H4 (cell line): ENCODE measurements around the gene TRIM36. TPM values are rescaled to one million over a fixed set of nuclear protein-coding genes. Genes with fewer than 3 reads are reported as not detected.

ENCODE experiments used
- DNase-seq: peaks from one replicate; pipeline ENCODE4 v3.0.0-alpha.2; 2015; ENCODE audit warnings: low spot score
- total RNA-seq: library from RNA; depleted of rRNA; stranded (reverse); fragments of >200 nt; shearing (Covaris generic); gene quantifications from 2 replicates; pipeline ENCODE4 v1.2.3, GENCODE V29; 2014; rRNA removed

The TRIM36 gene, protein sequence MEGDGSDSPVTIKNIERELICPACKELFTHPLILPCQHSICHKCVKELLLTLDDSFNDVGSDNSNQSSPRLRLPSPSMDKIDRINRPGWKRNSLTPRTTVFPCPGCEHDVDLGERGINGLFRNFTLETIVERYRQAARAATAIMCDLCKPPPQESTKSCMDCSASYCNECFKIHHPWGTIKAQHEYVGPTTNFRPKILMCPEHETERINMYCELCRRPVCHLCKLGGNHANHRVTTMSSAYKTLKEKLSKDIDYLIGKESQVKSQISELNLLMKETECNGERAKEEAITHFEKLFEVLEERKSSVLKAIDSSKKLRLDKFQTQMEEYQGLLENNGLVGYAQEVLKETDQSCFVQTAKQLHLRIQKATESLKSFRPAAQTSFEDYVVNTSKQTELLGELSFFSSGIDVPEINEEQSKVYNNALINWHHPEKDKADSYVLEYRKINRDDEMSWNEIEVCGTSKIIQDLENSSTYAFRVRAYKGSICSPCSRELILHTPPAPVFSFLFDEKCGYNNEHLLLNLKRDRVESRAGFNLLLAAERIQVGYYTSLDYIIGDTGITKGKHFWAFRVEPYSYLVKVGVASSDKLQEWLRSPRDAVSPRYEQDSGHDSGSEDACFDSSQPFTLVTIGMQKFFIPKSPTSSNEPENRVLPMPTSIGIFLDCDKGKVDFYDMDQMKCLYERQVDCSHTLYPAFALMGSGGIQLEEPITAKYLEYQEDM
- 7.5 and 20.0 TPM in 2 replicates for total RNA-seq

DNA sequence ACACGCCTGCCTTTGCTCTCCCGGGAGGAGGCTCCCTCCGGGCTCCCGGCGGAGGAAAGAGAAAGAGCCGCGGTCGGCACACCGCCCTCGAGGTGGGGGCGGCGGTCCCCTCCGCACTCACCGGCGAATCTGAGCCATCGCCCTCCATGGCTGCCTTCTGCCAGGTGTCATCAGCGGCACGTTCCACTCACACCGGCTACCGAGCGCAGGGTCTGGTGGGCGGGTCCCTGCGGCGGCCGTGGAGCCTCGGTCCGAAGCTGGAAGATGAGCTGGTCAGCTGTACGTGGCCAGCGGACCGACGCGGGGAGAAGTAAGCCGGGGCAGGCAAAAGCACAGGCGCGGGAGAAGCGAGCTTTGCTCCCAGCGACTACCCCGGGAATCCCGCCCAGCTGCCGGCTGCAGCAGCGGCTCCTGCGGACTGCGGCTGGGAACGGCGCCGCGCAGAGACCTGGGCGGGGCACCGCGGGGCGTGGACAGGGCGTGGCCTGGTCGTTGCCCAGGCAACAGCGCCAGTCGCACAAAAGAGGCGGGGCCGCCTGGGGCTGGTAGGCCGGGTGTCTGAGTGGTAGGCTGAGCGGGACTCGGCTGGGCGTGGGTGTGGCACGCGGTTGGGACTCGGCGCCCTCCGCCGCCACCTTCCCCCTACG lies at the start of gene TRIM36:
TSS of gene TRIM36 (minus strand) at position 422 of the 647 bp plus-strand sequence. CDS start at position 148, 274 bp downstream.
- DNase-seq, result peak; percentile 94

DNA sequence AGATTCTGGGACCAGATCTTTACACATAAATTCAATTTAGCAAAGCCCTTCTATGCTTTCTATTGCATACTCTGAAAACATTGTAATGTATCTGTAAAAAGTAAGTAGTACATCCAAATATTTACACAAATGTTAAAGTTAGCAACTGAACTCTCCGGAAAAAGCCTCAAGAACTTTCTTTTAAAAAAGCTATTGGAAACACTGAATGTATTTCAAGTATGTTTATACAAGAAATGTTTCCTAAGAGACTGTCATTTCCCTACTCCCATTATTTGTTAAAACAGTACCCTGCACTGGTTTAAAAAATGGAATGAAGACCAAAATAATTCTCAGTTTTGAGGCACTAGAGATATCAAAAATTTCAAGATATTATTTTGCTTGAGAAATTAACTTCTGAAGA lies 44.8 kb upstream of the TRIM36 start:
- no peak for DNase-seq

DNA sequence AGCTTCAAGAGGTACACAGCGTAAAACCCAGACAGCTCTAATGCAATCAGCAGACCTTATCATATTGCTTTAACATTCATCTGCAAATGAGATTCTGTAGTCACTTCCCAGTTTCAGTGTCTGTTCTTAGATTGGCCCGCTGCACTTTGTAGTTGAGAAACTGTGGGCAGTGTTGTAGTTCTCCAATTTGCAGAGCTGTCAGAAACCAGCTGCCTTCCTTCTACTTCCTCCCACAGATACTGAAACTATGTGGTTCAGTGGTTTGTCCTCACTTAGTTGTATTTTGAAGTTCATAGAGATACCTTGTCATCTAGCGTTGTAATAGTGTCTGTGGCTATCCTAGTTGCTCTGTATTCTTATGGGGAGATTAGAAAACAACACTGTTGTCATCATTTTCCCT lies 39.6 kb upstream of the TRIM36 start:
- no peak for DNase-seq

DNA sequence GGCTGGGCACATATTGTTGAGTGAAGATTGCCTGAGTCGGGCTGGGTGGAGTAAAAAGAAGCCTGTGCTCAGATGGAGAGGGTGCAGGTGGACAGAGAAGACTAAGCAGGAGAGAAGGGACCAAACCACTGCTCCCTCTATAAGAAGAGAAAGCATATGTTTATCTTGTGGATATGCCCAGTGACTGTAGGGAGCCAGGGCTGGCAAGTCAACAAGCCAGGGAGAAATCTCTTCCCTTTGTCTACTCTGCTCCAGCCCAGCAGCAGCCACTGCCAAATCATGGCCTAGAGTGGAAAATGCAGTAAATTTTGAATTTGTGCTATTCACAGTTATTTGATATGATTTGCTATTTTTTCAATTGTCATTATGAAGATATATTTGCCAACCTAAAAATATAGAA lies 33.2 kb upstream of the TRIM36 start:
- DNase-seq, result no peak

DNA sequence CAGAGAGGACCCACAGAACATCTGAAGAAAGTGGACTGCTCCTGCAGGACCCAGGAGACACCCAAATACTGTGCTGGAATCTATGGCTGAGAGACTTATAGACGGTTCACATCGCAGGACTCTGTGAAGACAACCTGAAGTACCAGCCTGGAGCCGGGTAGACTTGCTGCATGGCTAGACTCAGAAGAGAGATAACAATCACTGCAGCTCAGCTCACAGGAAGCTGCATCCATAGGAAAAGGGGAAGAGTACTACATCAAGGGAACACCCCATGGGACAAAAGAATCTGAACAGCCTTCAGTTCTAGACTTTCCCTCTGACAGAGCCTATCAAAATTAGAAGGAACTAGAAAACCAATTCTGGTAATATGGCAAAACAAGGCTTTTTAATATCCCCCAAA lies 26.5 kb upstream of the TRIM36 start:
- DNase-seq, result no peak

DNA sequence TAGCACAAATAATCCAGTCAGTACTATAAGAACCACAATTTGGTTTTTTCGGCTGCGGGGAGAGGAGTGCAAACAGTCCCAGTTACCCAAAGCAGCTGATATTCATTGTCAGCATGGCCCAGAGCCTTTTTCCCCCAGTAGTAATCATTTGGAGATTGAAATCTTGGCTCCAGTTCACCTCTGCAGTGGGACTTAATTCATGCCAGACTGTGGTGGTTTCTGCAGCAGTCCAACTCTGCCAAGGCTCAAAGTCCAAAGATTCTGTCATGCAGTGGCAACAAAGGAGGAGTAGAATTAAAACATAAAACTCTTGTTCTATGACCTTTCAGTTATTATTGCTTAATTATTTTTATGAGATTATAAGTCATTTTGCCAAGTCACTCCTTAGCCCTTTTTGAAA lies 25.0 kb upstream of the TRIM36 start:
- no peak for DNase-seq

DNA sequence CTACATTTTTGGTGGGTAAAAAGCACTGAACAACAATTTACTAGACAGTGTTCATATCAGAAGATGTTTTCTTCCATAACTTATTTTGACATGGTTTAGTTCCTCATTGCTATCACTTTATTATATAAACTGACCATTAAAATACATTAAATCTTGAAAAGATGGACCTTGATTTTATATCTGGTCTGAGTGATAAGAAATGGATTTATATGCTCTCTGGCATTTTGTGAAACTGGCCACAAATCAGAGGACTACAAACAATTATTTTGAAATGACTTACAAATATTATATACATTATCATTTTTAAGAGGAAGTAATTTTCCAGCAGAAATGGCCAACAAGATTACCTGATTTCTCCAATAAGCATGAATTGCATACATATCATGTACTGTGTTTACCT lies 23.6 kb upstream of the TRIM36 start:
- DNase-seq, result no peak

DNA sequence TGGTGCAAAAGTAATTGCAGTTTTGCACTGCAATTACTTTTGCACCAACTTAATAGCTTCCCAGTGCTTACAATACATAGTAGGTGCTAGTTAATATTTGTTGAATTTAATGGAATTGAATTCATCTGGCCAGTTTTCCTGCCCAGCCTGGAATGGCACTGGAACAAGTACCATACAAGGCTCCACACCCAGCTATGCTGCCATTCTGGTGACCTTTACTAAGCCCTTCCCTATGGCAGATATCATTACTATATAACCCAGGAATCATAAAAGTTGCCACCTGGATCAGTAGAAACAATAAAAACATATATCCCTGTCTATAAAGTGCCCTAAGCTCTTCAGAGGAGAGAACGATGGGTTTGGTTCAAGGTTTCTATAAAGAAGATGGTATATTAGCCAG lies 22.4 kb upstream of the TRIM36 start:
- DNase-seq, result no peak

DNA sequence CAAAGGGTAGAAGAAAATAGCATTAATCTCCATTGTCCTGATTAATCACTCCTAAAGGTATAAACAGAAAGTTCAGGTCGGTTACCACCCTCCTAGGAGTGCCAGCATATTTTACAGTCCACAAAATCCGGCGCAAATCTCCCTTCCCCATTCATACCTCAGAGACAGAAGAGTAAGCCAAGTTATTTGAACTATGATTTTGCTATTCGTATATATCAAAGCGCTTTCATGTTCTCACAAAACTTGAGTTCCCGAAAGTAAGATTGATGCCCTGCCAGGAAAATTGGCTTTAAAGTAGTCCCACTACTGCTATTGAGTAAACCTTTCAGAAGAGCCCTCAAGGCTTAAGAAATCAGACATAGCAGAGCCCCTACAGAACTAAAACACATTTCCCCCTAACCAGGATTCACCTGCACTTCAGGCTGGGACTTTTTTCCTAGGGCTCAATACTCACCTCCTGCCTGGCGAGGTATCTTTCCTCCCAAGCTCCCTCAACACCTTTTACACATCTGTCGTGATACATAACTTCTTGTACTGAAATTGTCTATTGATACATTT lies 21.8 kb upstream of the TRIM36 start:
- DNase-seq, result no peak

DNA sequence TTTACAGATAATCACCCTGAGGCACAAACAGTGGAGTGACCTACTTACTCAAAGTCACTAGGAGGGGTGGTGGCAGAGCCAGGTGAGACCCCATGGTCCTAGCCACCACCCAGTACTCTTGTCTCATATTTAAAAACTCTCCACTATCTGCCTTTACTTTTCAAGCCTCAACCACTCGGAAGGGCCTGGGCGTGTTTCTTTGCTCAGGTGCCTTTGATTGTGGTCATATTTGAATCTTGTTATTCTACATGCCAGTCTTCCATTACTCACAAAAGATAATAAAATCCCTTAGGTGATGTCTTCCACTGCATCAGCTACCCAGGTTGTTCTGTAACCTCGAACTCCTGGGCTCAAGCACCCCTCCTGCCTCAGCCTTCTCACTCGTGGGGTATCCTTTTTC lies 20.7 kb upstream of the TRIM36 start:
- no peak for DNase-seq

DNA sequence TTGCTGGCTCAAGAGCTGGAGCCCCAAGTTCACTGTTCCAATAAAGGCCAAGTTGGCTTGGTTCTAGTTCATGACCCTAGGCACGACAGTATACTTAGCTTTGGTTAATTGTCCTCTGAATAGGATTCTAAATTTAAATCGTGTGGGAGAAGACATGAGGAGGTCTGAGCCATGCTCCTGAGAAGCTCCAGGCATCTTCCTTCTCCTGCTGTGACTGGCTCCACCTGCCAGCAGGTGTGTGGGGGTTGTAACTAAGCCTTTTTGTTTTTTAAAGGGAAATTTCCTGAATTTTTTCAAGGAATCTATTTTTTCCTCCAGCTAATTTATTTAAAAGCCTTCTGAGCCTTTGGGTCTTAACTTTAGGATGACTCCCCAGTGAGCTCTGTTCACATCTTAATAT lies 20.2 kb upstream of the TRIM36 start:
- no peak for DNase-seq

DNA sequence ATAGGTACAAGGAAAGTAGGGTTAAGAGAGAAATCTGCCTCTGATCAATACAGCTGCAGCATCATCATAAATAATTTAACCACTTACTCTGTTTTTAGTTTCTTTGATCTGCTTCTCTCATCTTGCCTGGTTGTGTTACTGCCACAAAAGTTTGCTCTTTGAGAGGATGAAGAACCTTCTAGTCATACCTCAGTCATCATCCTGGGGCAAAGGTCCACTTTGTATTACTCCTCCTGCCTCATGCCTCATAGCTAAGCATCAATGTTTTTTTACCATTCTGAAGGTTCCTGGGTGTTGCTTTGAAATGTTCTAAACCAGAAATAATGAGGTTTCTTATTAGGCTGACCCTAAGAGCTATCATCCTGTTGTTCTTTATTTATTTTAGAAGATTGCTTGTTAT lies 17.1 kb upstream of the TRIM36 start:
- no peak for DNase-seq

DNA sequence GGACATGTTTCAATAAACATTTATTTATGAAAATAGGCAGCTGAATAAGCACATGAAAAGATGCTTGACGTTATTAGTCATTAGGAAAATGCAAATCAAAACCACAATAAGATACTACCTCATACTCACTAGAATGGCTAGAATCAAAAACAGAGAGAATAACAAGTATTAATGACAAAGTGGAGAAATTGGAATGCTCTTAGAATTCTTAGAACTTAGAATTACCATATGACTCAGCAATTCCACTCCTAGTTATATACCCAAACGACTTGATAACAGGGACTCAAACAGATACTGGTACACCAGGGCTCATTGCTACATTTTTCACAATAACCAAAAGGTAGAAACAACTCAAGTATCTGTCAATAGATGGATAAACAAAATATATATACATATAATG lies 15.1 kb upstream of the TRIM36 start:
- no peak for DNase-seq

DNA sequence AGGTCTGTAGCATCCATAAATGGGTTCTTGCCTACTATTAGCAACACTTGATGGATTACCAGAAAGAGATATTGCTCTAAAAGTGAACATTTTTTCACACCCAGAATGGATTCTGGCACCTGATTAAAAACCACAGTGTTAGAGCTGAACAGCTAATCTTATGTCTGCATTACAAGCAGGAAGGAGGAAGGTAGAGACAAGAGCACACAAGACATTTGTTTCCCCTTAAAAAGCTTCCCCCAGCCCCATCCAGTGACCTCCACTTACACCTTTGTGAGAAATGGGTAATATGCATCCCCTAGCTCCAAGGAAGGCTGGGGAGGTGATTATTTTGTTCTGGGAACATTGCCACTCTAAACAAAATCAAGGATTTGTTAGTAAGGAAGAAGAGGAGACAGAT lies 12.0 kb upstream of the TRIM36 start:
- DNase-seq, result no peak

DNA sequence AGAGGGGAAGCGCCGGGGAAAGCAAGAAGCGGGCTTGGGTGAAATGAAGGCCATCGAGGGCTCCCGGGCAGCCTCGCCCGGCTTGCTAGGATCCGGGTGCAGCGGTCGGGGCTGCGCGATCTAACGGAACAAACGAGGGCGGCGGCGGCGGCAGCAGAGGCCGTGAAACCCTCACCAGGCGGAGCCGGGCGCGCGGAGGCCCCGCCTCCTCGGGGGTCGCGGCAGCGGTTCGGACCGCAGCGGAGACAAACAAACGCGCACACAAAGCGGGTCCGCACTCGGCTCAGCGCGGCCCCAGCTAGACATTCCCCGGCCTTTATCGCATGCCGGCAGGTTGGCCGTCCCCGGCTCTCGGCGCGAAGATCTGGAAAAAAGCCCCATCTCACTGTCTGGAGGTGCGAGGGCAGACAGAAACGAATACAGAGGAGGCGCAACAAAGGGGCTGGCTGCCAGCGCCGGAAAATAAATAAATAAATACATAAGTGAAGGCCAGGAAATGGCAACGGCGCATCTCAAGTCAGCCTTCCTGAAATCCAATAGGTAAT lies 10.5 kb upstream of the TRIM36 start:
- DNase-seq, result no peak

DNA sequence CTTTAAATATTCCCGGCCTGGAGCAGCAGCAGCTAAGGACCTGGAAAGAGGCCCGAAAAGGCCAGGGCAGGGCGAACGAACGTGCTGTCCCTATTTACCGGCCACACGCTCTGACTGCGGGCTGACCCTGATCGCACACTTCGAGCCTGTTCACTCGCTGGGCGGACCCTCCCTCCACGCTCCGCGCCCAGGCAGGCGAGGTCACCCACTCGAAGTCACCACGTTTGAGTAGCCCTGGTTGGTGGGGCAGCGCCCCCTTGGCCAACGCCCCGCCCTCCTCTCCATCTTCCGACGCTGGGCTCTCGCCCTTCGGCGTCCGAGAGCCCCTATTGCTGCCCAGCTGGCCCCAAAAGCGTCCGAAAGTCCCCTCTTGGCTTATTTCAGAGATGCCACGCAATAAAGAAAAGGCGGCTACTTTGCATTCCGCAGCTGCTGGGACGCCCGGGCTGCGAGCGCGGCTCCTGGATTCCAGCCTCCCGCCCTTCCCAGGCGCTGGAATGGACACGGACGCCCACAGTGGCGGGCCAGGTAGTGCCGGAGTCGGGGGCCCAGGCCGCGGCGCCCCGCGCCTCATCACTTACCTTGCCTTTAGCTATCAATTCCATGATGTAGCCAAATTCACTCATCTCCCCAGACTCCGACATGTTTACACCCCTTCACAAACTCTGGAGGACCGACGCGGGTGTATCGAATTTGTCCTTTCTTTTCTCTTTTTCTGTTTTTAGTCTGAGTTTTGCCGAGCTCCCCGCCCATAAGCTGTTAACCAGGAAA lies 9.9 kb upstream of the TRIM36 start:
- no peak for DNase-seq

DNA sequence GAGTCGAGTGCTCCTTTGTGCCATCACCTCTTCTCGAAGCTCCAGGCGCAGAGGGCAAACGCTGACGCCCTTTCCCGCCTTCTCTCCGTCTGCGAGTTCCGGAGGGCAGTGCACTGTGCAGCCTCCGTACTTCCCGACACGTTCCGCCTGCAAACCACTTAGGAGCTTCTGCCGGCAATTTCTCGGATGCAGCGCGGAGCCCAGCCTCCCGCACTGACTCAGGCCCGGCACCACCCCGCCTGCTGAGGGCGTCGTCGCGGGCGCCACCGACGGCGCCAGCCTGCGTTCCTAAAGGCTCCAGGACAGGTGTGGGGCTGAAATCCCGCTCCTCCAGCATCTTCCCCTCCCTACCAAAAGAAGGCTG lies 9.3 kb upstream of the TRIM36 start:
- DNase-seq, result no peak

DNA sequence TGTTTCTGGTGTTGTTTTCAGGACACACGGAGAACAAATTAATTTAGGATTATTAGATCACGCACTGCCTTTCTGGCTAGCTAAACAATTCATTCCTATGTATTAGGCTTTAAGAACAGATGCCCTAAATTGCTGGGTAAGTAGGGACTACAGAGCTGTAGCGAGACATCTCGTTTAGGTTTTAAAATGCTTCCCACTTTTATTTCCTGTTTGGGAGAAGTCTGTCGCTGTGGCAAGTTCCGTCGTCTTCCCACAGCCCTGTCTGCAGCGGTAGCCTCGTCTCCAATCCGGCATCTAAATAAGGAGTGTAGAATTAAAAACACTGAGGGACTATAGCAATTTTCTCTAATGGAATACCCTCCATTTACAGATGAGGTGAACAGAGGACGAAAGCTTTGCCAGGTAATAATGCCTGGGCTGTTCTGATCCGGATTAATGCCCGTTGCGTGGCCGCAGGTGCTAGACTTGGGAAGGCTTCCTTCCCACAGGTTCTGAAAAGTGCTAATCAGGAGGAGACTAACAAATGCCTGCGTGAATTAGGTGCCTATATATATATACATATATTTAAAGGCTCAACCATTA lies 1.3 kb upstream of the TRIM36 start:
- no peak for DNase-seq

DNA sequence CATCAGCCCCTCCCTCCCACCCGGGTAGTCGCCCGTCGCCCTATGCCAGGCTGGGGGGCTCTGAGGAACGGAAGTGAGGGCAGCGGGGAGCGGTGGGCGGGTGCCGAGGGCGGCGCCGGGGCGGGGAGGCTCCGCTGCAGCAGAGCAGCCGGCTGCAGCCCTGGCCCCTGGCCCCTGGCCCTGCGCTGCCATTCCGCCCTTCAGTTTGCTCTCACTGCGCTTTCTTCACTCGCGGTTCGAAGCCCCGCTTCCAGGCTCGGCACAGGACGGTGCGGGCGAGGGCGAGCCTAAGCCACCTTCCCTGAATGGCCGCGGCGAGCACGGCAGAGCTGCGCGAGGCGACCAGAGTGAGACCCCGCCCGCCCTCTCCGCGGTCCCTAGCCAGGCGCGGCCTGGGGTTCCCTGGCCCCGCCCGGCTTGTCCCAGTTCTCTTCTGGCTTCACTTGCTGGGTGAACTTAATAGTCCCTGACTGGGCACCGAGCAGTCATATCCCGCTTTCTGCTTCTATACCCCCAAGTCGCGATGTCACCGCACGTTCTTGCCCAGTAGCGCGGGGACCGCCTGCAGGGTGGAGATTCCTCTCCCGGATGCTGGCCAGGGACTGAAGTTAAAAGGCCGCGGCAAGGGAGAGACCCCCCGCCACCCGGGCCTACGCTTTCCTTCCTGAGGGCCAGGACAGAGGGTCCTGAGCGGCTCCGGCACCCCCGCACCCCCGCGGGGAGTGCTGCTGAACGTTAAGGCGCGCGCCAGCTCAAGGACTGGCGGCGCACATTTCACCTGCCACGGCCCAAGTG lies 623 bp upstream of the TRIM36 start:
- no peak for DNase-seq

DNA sequence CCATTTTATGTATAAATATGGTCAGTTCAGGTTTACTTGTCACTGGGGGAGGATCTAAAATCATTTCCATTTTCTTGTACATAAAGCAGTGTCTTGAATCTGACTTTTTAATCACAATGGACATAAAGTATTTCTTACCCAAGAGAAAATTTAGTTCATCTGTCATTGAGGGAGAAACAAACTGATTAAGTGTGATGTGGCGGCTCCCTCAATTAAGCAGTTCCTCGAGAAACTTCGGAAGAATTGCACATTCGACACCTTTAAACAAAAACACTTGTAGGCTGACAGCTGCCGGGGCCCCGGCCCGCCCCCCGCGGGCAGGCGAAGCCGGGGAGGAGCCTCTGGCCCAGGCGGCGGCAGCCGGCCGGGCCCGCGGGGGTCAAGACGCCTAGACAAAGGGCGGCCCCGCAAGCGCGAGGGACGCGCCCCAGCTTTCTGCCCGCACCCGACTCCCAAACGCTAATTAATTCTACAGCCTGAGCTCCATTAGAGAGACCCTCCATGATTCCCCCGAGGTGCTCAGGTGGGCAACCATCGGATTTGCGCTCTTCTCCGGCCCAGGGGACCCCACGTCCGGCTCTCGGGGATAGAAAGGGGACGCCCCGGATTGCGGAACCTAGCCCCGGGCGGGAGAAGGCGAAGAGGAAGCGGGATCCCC lies 750 bp downstream of the TRIM36 start:
- DNase-seq, result no peak
